ENCODE measurements around the gene EML5.
A peak's percentile ranks its signal among the peaks of the same experiment; 100 is the strongest.

The EML5 gene

DNA sequence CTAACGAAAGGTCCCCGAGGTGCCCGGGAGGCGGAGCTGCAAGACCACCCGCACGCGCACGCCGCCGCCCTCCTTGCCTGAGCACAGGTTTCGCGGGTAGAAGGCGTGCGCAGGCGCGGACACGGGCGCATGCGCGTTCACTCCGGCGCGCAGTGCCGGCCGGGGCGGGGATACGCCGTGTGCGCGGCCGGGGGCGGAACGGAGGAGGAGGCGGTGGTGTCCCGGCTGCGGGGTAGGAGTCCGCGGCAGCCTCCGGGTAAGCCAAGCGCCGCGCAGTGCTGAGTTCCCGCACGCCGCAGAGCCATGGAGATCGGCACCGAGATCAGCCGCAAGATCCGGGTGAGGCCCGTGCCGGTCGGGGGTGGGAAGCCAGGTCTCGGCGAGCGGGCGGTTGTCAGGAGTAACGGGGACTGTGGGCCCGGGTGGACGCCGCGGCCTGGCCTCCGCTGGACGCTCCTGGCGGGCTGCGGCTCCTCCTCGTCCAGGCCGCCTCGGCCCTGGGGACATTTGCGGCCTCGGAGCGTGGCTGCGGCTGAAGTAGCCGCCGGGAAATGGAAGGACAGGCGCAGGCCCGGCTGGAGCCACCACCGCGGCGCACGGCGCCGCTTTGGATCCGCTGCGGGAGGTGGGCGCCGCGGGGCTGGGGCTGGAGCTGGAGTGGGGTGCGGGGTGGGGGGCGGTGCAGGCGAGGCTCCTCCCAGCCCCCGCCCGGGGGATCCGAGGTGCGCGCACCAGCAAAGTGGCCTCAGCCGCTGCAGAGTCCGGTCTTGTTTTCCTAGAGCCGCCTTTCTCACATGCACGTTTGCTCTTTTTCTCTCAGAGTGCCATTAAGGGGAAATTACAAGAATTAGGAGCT lies 229.7 kb downstream of the EML5 start, which contains the start of gene ZC3H14 (continued):
- TF ChIP-seq, protein P1, sequence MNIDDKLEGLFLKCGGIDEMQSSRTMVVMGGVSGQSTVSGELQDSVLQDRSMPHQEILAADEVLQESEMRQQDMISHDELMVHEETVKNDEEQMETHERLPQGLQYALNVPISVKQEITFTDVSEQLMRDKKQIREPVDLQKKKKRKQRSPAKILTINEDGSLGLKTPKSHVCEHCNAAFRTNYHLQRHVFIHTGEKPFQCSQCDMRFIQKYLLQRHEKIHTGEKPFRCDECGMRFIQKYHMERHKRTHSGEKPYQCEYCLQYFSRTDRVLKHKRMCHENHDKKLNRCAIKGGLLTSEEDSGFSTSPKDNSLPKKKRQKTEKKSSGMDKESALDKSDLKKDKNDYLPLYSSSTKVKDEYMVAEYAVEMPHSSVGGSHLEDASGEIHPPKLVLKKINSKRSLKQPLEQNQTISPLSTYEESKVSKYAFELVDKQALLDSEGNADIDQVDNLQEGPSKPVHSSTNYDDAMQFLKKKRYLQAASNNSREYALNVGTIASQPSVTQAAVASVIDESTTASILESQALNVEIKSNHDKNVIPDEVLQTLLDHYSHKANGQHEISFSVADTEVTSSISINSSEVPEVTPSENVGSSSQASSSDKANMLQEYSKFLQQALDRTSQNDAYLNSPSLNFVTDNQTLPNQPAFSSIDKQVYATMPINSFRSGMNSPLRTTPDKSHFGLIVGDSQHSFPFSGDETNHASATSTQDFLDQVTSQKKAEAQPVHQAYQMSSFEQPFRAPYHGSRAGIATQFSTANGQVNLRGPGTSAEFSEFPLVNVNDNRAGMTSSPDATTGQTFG (tag by site-specific recombination; IDR thresholded peaks at IDR 0.05; ENCODE audit: borderline replicate concordance) = no peak
- TF ChIP-seq ZNF202 (tag by site-specific recombination; IDR thresholded peaks at IDR 0.05; ENCODE audit: borderline replicate concordance) = no peak
- no peak for TF ChIP-seq ZNF521 (tag by site-specific recombination; IDR thresholded peaks at IDR 0.05)
- TF ChIP-seq ZNF623 (tag by site-specific recombination; IDR thresholded peaks at IDR 0.05) = no peak
- TF ChIP-seq KLF16 (tag by site-specific recombination; IDR thresholded peaks at IDR 0.05) = peak; percentile 82
- TF ChIP-seq, protein P2, sequence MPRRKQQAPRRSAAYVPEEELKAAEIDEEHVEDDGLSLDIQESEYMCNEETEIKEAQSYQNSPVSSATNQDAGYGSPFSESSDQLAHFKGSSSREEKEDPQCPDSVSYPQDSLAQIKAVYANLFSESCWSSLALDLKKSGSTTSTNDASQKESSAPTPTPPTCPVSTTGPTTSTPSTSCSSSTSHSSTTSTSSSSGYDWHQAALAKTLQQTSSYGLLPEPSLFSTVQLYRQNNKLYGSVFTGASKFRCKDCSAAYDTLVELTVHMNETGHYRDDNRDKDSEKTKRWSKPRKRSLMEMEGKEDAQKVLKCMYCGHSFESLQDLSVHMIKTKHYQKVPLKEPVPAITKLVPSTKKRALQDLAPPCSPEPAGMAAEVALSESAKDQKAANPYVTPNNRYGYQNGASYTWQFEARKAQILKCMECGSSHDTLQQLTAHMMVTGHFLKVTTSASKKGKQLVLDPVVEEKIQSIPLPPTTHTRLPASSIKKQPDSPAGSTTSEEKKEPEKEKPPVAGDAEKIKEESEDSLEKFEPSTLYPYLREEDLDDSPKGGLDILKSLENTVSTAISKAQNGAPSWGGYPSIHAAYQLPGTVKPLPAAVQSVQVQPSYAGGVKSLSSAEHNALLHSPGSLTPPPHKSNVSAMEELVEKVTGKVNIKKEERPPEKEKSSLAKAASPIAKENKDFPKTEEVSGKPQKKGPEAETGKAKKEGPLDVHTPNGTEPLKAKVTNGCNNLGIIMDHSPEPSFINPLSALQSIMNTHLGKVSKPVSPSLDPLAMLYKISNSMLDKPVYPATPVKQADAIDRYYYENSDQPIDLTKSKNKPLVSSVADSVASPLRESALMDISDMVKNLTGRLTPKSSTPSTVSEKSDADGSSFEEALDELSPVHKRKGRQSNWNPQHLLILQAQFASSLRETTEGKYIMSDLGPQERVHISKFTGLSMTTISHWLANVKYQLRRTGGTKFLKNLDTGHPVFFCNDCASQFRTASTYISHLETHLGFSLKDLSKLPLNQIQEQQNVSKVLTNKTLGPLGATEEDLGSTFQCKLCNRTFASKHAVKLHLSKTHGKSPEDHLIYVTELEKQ (tag by site-specific recombination; IDR thresholded peaks at IDR 0.05; ENCODE audit: borderline replicate concordance) = no peak
- TF ChIP-seq PRDM10 (tag by site-specific recombination; IDR thresholded peaks at IDR 0.05) = 0 out of 2 replicates have a peak, but pooled peaks have one; percentile 1
- TF ChIP-seq, protein P3, sequence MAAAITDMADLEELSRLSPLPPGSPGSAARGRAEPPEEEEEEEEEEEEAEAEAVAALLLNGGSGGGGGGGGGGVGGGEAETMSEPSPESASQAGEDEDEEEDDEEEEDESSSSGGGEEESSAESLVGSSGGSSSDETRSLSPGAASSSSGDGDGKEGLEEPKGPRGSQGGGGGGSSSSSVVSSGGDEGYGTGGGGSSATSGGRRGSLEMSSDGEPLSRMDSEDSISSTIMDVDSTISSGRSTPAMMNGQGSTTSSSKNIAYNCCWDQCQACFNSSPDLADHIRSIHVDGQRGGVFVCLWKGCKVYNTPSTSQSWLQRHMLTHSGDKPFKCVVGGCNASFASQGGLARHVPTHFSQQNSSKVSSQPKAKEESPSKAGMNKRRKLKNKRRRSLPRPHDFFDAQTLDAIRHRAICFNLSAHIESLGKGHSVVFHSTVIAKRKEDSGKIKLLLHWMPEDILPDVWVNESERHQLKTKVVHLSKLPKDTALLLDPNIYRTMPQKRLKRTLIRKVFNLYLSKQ (tag by site-specific recombination; IDR thresholded peaks at IDR 0.05; ENCODE audit: borderline replicate concordance) = no peak
- TF ChIP-seq ZSCAN23 (tag by site-specific recombination; IDR thresholded peaks at IDR 0.05) = no peak
- TF ChIP-seq ZNF214 (tag by site-specific recombination; IDR thresholded peaks at IDR 0.05; ENCODE audit: borderline replicate concordance) = no peak
- TF ChIP-seq ZFP3 (tag by site-specific recombination; IDR thresholded peaks at IDR 0.05; ENCODE audit: low read depth) = peak; percentile 98
- no peak for TF ChIP-seq MZF1 (tag by site-specific recombination; IDR thresholded peaks at IDR 0.05; ENCODE audit: borderline replicate concordance)
- TF ChIP-seq HOXC10 (CRISPR knock-in tag; IDR thresholded peaks at IDR 0.05) = no peak
- TF ChIP-seq ZNF16 (tag by site-specific recombination; IDR thresholded peaks at IDR 0.05; ENCODE audit: low read depth) = no peak
- TF ChIP-seq ZNF555 (tag by site-specific recombination; conservative IDR thresholded peaks at IDR 0.05) = no peak
- no peak for TF ChIP-seq ZNF157 (tag by site-specific recombination; IDR thresholded peaks at IDR 0.05)
- no peak for TF ChIP-seq HOXD13 (CRISPR knock-in tag; IDR thresholded peaks at IDR 0.05; ENCODE audit: borderline replicate concordance)
- no peak for TF ChIP-seq BCL11B (tag by site-specific recombination; IDR thresholded peaks at IDR 0.05; ENCODE audit: low read depth)
- TF ChIP-seq ZNF561 (tag by site-specific recombination; IDR thresholded peaks at IDR 0.05; ENCODE audit: borderline replicate concordance) = peak; percentile 57; the same call in 1 of the 2 replicates
- TF ChIP-seq ZBTB17 (tag by site-specific recombination; IDR thresholded peaks at IDR 0.05) = 0 out of 2 replicates have a peak, but pooled peaks have one; percentile 14
- TF ChIP-seq KLF9 (tag by site-specific recombination; IDR thresholded peaks at IDR 0.05; ENCODE audit: low read depth) = peak; percentile 67
- TF ChIP-seq IKZF3 (tag by site-specific recombination; IDR thresholded peaks at IDR 0.05) = no peak

Data from HEK293 (cell line).